Pulmonary artery endothelial cell (primary cell): ENCODE measurements around the gene CCDC178. TPM values are rescaled to one million over a fixed set of nuclear protein-coding genes. Genes with fewer than 3 reads are reported as not detected.
"Not testable (repeated sequence)": the region's sequence is repeated elsewhere in the genome, so short reads cannot be mapped to it uniquely, and the experiment has no call there.

Experiments
- DNase-seq: peaks from one replicate; pipeline ENCODE4 v3.0.0-alpha.2; 2011; ENCODE audit warnings: low read depth, low spot score
- total RNA-seq: library from RNA; depleted of rRNA; stranded (reverse); fragments of >200 nt; gene quantifications from 2 replicates; pipeline ENCODE4 v1.2.3, GENCODE V29; 2014

Gene CCDC178
- total RNA-seq, 1 donor from 2014 or later = not detected

- no peak for DNase-seq
Measured at GRCh38 chr18:32998921-32999320, 441.6 kb downstream of the CCDC178 start.

- DNase-seq = no peak
Measured at GRCh38 chr18:32998285-32998684, 442.2 kb downstream of the CCDC178 start.

GRCh38 chr18:32983721-32984120, 456.8 kb downstream of the CCDC178 start:
- DNase-seq = no peak

GRCh38 chr18:32980896-32981295, 459.6 kb downstream of the CCDC178 start:
- no peak for DNase-seq

DNA sequence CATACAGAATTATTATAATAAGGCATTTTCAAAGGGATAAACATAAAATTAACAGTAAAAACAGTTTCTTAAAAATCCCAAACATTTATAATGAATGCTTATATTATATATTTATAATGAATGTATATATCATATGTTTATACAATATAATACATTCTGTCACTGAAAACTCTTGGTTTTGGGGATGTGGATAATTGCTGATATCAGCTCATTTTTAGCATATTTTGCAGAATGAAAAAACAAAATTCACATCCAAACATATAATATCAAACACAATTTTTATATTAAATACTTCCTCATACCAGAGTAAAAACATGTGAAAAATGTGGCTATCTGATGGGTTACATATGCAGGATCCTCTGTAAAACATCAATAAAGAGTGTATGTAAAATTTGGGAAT, 465.0 kb downstream of the CCDC178 start:
- DNase-seq = no peak

DNA sequence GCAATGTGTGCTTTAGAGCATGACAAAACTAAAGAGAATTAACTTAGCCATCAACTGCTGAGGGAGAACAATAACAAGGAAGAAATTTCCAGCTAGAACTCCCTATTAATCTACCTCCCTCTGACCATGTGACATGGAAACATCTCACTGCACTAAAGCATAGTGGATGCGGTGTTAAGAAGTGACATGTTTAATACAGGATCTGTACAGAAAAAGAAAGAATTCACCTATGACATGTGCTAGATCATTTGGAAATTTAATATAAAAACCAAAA, 465.4 kb downstream of the CCDC178 start:
- DNase-seq = no peak

- DNase-seq = no peak
Measured at GRCh38 chr18:32974421-32975162, 465.9 kb downstream of the CCDC178 start.

DNA sequence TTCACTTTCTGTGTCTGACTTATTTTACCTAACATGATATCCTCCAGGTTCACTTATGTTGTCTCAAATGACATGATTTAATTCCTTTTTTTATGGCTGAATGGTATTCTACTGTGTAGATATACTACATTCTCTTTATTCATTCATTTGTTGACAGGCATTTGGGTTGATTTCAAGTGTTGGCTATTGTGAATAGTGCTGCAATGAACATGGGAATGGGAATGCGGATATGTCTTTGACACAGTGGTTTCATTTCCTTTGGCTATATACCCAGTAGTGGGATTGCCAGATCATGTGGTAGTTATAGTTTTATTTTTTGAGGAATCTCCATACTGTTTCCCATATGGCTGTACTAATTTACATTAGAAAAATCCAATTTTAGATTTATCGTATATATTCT, 472.3 kb downstream of the CCDC178 start:
- no peak for DNase-seq

DNA sequence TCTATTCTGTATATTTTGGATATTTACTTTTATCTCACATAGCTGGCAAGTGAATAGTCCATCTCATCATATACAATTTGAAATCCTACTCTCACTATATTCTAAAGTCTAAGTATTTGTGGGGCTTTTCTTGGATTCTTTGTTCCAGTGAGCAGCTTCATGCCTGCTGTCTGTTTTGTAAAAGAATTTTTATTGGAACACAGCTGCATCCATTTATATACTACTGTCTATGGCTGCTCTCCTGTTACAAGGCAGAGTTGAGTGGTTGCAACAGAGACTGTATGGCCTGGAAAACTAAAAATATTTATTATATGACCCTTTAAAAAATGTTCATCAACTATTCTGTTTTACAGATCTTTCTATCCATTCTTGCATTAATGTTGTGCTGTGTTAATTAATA, 474.4 kb downstream of the CCDC178 start:
- no peak for DNase-seq

DNA sequence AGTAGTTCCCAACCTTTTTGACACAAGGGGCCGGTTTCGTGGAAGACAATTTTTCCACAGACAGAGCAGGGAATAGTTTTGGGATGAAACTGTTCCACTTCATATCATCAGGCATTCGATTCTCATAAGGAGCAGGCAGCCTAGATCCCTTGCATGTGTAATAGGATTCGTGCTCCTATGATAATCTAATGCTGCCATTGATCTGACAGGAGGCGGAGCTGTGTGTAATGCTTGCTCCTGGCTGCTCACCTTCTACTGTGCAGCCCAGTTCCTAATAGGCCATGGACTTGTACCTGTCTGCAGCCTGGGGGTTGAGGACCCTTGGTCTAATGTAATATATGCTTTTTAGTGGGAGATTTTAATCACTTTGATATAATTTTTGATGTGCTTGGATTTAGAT, 479.0 kb downstream of the CCDC178 start:
- DNase-seq = no peak

- DNase-seq = no peak
Measured at GRCh38 chr18:32958746-32959145, 481.8 kb downstream of the CCDC178 start.

GRCh38 chr18:32956591-32957315, 483.8 kb downstream of the CCDC178 start:
- DNase-seq = no peak

GRCh38 chr18:32952318-32952717, 488.2 kb downstream of the CCDC178 start:
- not testable (repeated sequence) for DNase-seq

- no peak for DNase-seq
Measured at GRCh38 chr18:32937597-32937996, 502.9 kb downstream of the CCDC178 start.

DNA sequence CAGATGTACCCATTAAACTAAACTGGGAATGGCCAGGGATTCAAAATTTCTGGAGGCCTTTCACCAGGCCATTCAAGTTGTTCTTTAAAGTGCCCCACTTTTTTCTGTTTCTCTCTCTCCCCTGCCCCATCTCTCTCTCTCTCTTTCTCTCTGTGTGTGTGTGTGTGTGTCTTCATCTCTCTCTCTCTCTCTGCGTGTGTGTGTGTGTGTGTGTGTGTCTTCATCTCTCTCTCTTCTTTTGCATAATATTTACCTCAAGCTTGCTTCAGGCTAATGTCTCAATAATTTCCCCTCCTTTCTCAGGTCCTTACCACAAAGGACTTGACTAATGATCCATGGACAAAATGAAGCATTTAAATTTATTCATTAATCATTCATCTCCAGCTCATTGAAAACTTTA, 503.5 kb downstream of the CCDC178 start:
- no peak for DNase-seq

DNA sequence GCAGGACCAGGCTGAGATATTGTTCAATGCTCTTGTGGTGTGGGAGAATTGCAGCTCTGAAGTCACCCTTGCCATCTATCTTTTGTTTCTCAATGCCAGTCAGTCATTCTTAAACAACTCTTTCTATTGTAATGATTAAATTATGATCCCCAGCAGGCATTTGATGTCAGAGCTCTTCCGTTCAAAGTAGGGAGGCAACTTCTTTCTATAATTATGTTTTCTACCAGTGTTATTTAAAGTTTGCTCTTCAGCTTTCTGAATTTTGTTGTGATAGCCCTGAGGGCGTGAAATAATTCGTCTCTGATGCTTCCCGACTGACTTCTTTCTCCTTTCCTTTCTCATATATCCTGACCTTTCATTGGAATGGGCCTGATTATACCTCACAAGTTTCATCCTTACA, 506.3 kb downstream of the CCDC178 start:
- DNase-seq = no peak

DNA sequence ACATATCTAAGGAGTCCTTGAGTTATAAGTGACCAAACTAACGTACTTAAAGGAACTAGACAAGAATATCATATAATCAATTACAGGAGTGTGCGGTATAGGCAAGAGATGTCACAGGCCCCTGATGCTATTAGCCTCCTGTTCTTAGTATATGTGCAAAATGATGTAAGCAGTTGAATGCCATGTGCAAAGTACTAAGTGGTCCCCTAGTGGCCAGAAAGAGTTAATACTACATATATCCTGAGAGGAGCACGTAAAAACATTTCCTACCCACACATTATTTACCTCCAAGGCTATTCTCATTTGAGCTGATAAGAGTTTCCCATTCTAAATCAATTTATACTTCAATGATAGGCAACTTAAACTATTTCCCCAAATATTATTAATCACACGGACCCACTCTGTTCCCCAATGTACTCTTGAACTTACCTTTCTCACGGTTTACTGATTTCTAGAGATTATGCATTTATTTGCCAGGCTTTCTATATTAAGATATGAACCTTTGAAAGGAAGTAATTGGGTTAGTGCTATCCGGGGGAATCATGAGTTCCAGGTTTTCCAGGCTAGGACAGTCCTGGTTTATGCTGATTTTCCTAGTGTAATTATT, 509.7 kb downstream of the CCDC178 start:
- DNase-seq = no peak

DNA sequence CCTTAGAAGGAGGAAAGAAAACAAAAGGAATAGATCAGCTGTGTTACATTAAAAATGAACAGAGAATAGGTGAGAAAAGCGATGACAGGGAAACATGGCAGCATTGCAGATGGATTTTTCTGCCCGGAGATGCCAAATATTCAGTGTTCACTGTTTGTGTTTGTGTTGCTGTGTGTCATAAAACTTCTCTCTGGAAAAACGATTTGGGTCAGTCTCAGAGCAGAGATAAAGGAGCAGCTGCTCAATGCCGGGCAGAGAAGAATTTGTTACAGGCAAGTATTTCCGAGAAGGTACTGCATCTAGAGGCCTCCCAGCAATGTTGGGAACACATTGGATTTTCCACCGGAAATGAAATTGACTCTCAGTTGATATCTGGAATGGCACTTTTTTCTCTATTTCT, 511.3 kb downstream of the CCDC178 start:
- no peak for DNase-seq

GRCh38 chr18:32922951-32923430, 517.5 kb downstream of the CCDC178 start:
- DNase-seq = no peak

DNA sequence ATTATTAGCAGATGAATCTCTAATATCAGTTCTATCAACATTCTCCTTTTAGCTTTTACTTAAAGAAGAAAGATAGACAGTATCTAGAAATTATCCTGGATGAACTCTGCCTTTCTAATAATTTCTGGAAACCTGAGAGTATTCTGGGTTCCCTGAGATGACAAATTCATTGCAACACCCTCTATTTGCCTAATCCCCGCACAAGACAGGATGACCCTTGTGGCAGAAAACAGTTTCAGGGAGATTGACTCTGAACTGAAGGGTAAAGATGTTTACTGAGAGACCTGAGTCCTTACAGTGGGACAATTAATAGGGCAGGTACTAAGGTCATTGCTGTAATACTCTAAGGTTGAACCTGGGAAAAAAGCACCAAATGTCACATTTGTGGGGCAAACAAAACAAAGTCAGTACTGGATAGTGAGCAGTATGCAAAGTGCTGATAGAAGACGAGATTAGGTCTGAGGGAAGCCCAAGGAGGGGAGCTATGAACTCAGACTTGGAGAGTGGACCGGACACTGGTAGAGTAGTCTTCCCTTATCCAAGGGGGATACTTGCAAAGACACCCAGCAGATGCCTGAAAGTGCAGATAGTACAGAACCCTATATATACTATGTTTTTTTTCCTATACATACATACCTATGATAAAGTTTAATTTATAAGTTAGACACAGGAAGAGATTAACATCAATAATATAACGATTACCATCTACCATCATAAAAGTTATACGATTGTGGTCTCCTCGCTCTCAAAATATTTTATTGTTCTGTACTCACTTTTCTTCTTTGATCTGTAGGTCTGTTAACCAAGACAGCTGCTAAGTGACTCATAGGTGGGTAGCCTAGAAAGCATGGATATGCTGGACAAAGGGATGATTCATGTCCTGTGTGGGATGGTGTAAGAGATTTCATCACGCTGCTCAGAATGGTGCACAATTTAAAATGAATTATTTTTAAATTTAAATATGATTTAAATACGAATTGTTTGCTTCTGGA, 519.4 kb downstream of the CCDC178 start:
- DNase-seq = peak; percentile 8

DNA sequence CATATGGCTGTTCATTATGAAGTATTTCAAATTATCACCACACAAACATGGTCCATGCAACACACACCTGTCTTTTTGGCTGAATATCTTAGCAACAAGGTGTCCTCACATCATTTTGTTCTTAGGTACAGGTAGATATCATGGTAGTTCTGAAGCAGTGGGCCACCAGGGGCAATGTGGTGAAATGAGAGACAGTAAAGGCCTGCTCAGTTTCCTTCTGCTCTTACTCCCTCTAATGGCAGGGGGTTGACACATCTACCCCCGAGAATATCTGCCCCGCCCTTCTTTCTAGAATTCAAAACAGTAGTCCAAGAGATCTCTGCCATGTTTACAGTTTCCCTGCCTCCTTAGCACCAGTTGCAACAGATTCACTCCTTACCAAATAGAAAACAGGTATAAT, 520.7 kb downstream of the CCDC178 start:
- DNase-seq = no peak
